ENCODE results near the gene GDF2.

Gene GDF2

GRCh38 chr10:47347303-47347675, 25.0 kb downstream of the GDF2 start:
- TF ChIP-seq, protein P1, sequence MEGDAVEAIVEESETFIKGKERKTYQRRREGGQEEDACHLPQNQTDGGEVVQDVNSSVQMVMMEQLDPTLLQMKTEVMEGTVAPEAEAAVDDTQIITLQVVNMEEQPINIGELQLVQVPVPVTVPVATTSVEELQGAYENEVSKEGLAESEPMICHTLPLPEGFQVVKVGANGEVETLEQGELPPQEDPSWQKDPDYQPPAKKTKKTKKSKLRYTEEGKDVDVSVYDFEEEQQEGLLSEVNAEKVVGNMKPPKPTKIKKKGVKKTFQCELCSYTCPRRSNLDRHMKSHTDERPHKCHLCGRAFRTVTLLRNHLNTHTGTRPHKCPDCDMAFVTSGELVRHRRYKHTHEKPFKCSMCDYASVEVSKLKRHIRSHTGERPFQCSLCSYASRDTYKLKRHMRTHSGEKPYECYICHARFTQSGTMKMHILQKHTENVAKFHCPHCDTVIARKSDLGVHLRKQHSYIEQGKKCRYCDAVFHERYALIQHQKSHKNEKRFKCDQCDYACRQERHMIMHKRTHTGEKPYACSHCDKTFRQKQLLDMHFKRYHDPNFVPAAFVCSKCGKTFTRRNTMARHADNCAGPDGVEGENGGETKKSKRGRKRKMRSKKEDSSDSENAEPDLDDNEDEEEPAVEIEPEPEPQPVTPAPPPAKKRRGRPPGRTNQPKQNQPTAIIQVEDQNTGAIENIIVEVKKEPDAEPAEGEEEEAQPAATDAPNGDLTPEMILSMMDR (IDR thresholded peaks at IDR 0.05; ENCODE audit: borderline replicate concordance, insufficient read depth, low read depth, low read length): no peak
- no peak overlapping the region for H3K4me3 ChIP-seq (ENCODE audit: low read depth, low read length)

DNA sequence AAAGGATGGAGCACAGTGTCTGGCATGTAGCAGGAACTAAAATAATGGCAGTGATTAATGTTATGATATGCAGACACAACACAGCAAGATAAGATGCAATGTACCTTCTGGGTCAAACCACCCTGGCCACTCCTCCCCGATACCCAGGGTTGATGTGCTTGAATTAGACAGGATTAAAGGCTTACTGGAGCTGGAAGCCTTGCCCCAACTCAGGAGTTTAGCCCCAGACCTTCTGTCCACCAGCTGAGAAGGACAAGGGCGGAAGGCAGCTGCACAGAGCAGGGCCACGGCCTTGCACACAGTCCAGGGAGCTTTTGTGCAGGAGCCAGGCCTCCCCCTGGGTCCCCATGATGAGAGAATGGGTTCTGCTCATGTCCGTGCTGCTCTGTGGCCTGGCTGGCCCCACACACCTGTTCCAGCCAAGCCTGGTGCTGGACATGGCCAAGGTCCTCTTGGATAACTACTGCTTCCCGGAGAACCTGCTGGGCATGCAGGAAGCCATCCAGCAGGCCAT, 25.9 kb downstream of the GDF2 start, which contains the start of gene RBP3:
Gene RBP3 (plus strand): TSS at position 226 of the 514 bp plus-strand sequence. CDS start 122 bp downstream, at position 348.
- TF ChIP-seq, protein P1 (IDR thresholded peaks at IDR 0.05; ENCODE audit: borderline replicate concordance, insufficient read depth, low read depth, low read length): no peak
- H3K4me3 ChIP-seq (ENCODE audit: low read depth, low read length): no peak within 1 kb of the TSS

- TF ChIP-seq, protein P1 (IDR thresholded peaks at IDR 0.05; ENCODE audit: borderline replicate concordance, insufficient read depth, low read depth, low read length): no peak
- no peak overlapping the region for H3K4me3 ChIP-seq (ENCODE audit: low read depth, low read length)
These were observed 26.6 kb downstream of the GDF2 start for GRCh38 chr10:47348661-47349470.

GRCh38 chr10:47349516-47349915, 27.3 kb downstream of the GDF2 start:
- no peak overlapping the region for H3K4me3 ChIP-seq (ENCODE audit: low read depth, low read length)

DNA sequence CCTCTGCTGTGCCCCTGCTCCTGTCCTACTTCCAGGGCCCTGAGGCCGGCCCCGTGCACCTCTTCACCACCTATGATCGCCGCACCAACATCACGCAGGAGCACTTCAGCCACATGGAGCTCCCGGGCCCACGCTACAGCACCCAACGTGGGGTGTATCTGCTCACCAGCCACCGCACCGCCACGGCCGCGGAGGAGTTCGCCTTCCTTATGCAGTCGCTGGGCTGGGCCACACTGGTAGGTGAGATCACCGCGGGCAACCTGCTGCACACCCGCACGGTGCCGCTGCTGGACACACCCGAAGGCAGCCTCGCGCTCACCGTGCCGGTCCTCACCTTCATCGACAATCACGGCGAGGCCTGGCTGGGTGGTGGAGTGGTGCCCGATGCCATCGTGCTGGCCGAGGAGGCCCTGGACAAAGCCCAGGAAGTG, 27.7 kb downstream of the GDF2 start:
- no peak overlapping the region for H3K4me3 ChIP-seq (ENCODE audit: low read depth, low read length)
- TF ChIP-seq, protein P1 (IDR thresholded peaks at IDR 0.05; ENCODE audit: borderline replicate concordance, insufficient read depth, low read depth, low read length): no peak

More at GRCh38 chr10:47349516-47349915, 27.3 kb downstream of the GDF2 start:
- TF ChIP-seq, protein P1 (IDR thresholded peaks at IDR 0.05; ENCODE audit: borderline replicate concordance, insufficient read depth, low read depth, low read length): no peak

GRCh38 chr10:47350671-47351640, 28.7 kb downstream of the GDF2 start:
- TF ChIP-seq, protein P1 (IDR thresholded peaks at IDR 0.05; ENCODE audit: borderline replicate concordance, insufficient read depth, low read depth, low read length): no peak
- H3K4me3 ChIP-seq (ENCODE audit: low read depth, low read length): no peak overlapping the region
